H9 (cell line): ENCODE data around the gene NKX1-1. TPM values are rescaled to one million over a fixed set of nuclear protein-coding genes. Genes with fewer than 3 reads are reported as not detected.
"Not testable (repeated sequence)": the region's sequence is repeated elsewhere in the genome, so short reads cannot be mapped to it uniquely, and the experiment has no call there.

ENCODE experiments used
- DNase-seq: peaks from one replicate; pipeline ENCODE4 v3.0.0-alpha.2; 2017
- H2AFZ ChIP-seq: one replicate; pipeline ENCODE4 v1.6.1; 2013; ENCODE audit warnings: mild to moderate bottlenecking, low read length, control low read depth, moderate library complexity
- H2AK5ac ChIP-seq: 2 replicates; pipeline ENCODE4 v1.6.1; 2013; ENCODE audit warnings: low read length, control low read depth, mixed read lengths; ENCODE audit not compliant: insufficient read length
- H2BK120ac ChIP-seq: one replicate; pipeline ENCODE4 v1.6.1; 2013; ENCODE audit warnings: low read depth, mild to moderate bottlenecking, low read length, control low read depth, inconsistent platforms; ENCODE audit not compliant: poor library complexity, severe bottlenecking
- H2BK12ac ChIP-seq: 2 replicates; pipeline ENCODE4 v1.6.1; 2013; ENCODE audit warnings: low read length, control low read depth, mixed read lengths, low read depth; ENCODE audit not compliant: insufficient read length
- H2BK15ac ChIP-seq: 2 replicates; pipeline ENCODE4 v1.6.1; 2013; ENCODE audit warnings: low read depth, low read length, control low read depth
- H2BK20ac ChIP-seq: one replicate; pipeline ENCODE4 v1.6.1; 2013; ENCODE audit warnings: low read depth, mild to moderate bottlenecking, low read length, control low read depth, inconsistent platforms; ENCODE audit not compliant: poor library complexity, severe bottlenecking
- H2BK5ac ChIP-seq: 2 replicates; pipeline ENCODE4 v1.6.1; 2013; ENCODE audit warnings: low read length, control low read depth, mixed read lengths; ENCODE audit not compliant: insufficient read length
- H3K14ac ChIP-seq: 2 replicates; pipeline ENCODE4 v1.6.1; 2013; ENCODE audit warnings: low read length, control low read depth; ENCODE audit not compliant: insufficient read depth
- H3K18ac ChIP-seq: 2 replicates; pipeline ENCODE4 v1.6.1; 2013; ENCODE audit warnings: low read depth, mild to moderate bottlenecking, mixed read lengths, low read length, control low read depth; ENCODE audit not compliant: insufficient read length
- H3K23ac ChIP-seq: 2 replicates; pipeline ENCODE4 v1.6.1; 2013; ENCODE audit warnings: low read length, control low read depth, mixed read lengths, low read depth; ENCODE audit not compliant: insufficient read length
- H3K23me2 ChIP-seq: 2 replicates; pipeline ENCODE4 v1.6.1; 2013; ENCODE audit warnings: low read depth, mild to moderate bottlenecking, mixed read lengths, low read length, control low read depth; ENCODE audit not compliant: insufficient read length, poor library complexity, severe bottlenecking
- H3K27ac ChIP-seq: 2 replicates; pipeline ENCODE4 v1.5.1; 2013; ENCODE audit warnings: low read length, control low read depth, mixed read lengths, low read depth; ENCODE audit not compliant: insufficient read length
- H3K27me3 ChIP-seq: 2 replicates; pipeline ENCODE4 v1.6.1; 2013; ENCODE audit warnings: low read length, control low read depth, inconsistent platforms; ENCODE audit not compliant: insufficient read depth
- H3K4ac ChIP-seq: 2 replicates; pipeline ENCODE4 v1.6.1; 2013; ENCODE audit warnings: low read depth, mild to moderate bottlenecking, control low read depth, inconsistent platforms, low read length, moderate library complexity
- H3K4me1 ChIP-seq: 2 replicates; pipeline ENCODE4 v1.6.1; 2013; ENCODE audit warnings: low read length, control low read depth, inconsistent platforms; ENCODE audit not compliant: insufficient read depth
- H3K4me2 ChIP-seq: 2 replicates; pipeline ENCODE4 v1.6.1; 2013; ENCODE audit warnings: low read length, control low read depth, mixed read lengths; ENCODE audit not compliant: insufficient read length, insufficient read depth
- H3K56ac ChIP-seq: 2 replicates; pipeline ENCODE4 v1.6.1; 2013; ENCODE audit warnings: low read depth, mild to moderate bottlenecking, mixed read lengths, low read length, control low read depth; ENCODE audit not compliant: insufficient read length
- H3K79me1 ChIP-seq: 2 replicates; pipeline ENCODE4 v1.6.1; 2013; ENCODE audit warnings: low read depth, mild to moderate bottlenecking, moderate library complexity, low read length, control low read depth, inconsistent platforms; ENCODE audit not compliant: insufficient read depth, poor library complexity, severe bottlenecking
- H3K79me2 ChIP-seq: 2 replicates; pipeline ENCODE4 v1.6.1; 2013; ENCODE audit warnings: low read length, control low read depth, inconsistent platforms; ENCODE audit not compliant: insufficient read depth
- H3K9ac ChIP-seq: 2 replicates; pipeline ENCODE4 v1.6.1; 2013; ENCODE audit warnings: low read length, control low read depth, mixed read lengths; ENCODE audit not compliant: insufficient read length; ENCODE audit errors: extremely low read depth
- H3K9me3 ChIP-seq: one replicate; pipeline ENCODE4 v1.6.1; 2013; ENCODE audit warnings: low read depth, low read length, inconsistent platforms; ENCODE audit not compliant: control insufficient read depth
- H3T11ph ChIP-seq: one replicate; pipeline ENCODE4 v1.6.1; 2013; ENCODE audit warnings: mild to moderate bottlenecking, low read length, control low read depth, inconsistent platforms
- H4K20me1 ChIP-seq: one replicate; pipeline ENCODE4 v1.6.1; 2013; ENCODE audit not compliant: control insufficient read depth, insufficient read length, insufficient read depth
- H4K5ac ChIP-seq: 2 replicates; pipeline ENCODE4 v1.6.1; 2013; ENCODE audit warnings: low read depth, mild to moderate bottlenecking, mixed read lengths, low read length, control low read depth; ENCODE audit not compliant: insufficient read length
- H4K8ac ChIP-seq: replicated peaks from 2 replicates; pipeline ENCODE4 v1.6.1; 2013; ENCODE audit warnings: low read length, control low read depth, mixed read lengths, low read depth; ENCODE audit not compliant: insufficient read length
- H4K91ac ChIP-seq: 2 replicates; pipeline ENCODE4 v1.6.1; 2013; ENCODE audit warnings: low read depth, mild to moderate bottlenecking, moderate library complexity, mixed read lengths, low read length, control low read depth; ENCODE audit not compliant: insufficient read length
- H3K27ac Mint-ChIP-seq, 3 experiments: 2 replicates in 2 of 3; 3 replicates in 1 of 3; pipeline ENCODE4 v1.8.0; 2020 to 2021; ENCODE audit warnings: mixed read lengths in 3 of 3, mild to moderate bottlenecking in 1 of 3, moderate library complexity in 1 of 3
- H3K27me3 Mint-ChIP-seq: 2 replicates; pipeline ENCODE4 v1.8.0; 2021; ENCODE audit warnings: low read depth, mild to moderate bottlenecking, moderate library complexity, mixed read lengths
- H3K36me3 Mint-ChIP-seq, 3 experiments: 2 replicates in 2 of 3; 3 replicates in 1 of 3; pipeline ENCODE4 v1.8.0; 2020 to 2021; ENCODE audit warnings: low read depth in 3 of 3, mixed read lengths in 3 of 3; ENCODE audit not compliant: insufficient read depth in 1 of 3
- H3K4me1 Mint-ChIP-seq, 2 experiments: 2 replicates each; pipeline ENCODE4 v1.8.0; 2020; ENCODE audit warnings: mixed read lengths in 2 of 2
- H3K4me3 Mint-ChIP-seq, 2 experiments: 2 replicates in 1 of 2; 3 replicates in 1 of 2; pipeline ENCODE4 v1.8.0; 2020 to 2021; ENCODE audit warnings: mild to moderate bottlenecking in 2 of 2, mixed read lengths in 2 of 2, moderate library complexity in 1 of 2
- H3K9me3 Mint-ChIP-seq, 2 experiments: 2 replicates in 1 of 2; 3 replicates in 1 of 2; pipeline ENCODE4 v1.8.0; 2020; ENCODE audit warnings: mild to moderate bottlenecking in 2 of 2, mixed read lengths in 2 of 2, moderate library complexity in 1 of 2
- CTCF ChIP-seq: fragments of 200-600 bp; sonication (generic); conservative IDR thresholded peaks from 3 replicates; pipeline ENCODE4 v1.8.0; 2021; ENCODE audit warnings: antibody characterized with exemption, mild to moderate bottlenecking
- whole genome bisulfite sequencing: extraction: QIAGEN DNeasy Blood & Tissue Kit; methylation state at CpG from one replicate; pipeline ENCODE4 v1.1.7; 2013; ENCODE audit warnings: missing lambda C conversion rate, low lambda C conversion rate, mixed read lengths; ENCODE audit not compliant: insufficient read length; ENCODE audit errors: extremely low coverage; 5-methylcytosine and 5-hydroxymethylcytosine counted together
- total RNA-seq: library from RNA; stranded (reverse); gene quantifications from 2 replicates; pipeline ENCODE4 v1.2.1, GENCODE V29; 2021

Gene NKX1-1
- total RNA-seq, 1 experiment from 2014 or later: not detected

DNA sequence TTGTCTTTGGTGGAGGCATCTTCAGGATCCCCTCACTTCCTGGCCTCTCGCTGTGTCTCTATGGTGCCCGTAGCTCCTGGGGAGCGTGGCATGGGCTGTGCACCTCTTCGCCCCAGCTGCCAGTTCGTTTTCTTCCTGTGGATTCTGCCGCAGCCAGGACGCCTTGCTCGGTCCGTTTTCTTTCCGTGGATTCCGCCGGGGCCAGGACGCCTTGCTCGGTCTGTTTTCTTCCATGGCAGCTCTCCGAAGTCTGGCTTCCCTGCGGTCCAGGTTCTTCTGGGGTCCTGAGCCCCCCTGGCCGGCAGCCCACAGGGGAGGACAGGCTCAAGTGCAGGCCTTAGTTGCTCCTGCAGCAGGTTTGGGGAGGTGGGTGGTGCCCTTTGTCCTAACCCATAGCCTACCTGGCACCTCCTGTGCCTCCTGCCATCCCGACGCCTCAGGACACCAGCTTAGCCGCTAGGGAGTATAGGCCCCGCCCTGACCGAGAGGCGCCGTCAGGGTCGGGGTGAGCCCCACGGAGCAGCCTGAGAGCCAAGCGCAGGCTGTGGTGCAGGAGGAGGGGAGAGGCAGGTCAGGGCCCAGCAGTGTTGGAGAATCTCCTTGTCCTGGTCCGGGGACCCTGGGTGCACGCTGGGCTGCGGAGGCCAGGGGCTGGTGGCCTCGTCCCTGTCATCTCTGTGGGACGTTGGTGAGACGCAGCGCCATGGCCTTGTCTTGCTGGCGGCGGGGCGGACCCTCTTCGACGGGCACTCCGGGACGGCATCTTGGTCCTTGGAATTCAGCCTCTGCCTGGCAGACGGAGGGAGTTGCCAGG, 32.1 kb downstream of the NKX1-1 start:
- no peak for DNase-seq
- Histone ChIP-seq H2AFZ (no peak overlapping the region), H3K4me2 (no peak overlapping the region), H3K9ac (no peak overlapping the region), H2BK20ac (no peak overlapping the region), H2BK5ac (no peak overlapping the region), H3K18ac (no peak overlapping the region), H2AK5ac (no peak overlapping the region), H4K91ac (no peak overlapping the region), H3K79me2 (no peaks in the 10 kb centered on the region), H3K79me1 (no peaks in the 10 kb centered on the region), H4K5ac (no peak overlapping the region), H3K9me3 (no peaks in the 10 kb centered on the region), H3K56ac (no peak overlapping the region), H4K20me1 (peaks cover 3% of the 10 kb centered on the region), H3K23me2 (no peaks in the 10 kb centered on the region), H3K23ac (no peak overlapping the region), H2BK120ac (no peak overlapping the region), H3K27me3 (no peaks in the 10 kb centered on the region), H3K4ac (no peak overlapping the region), H3T11ph (no peak overlapping the region), H3K14ac (no peak overlapping the region), H4K8ac (no peak overlapping the region), H3K4me1 (no peaks in the 10 kb centered on the region), H2BK15ac (no peak overlapping the region), H3K27ac (no peak overlapping the region), H2BK12ac (no peak overlapping the region)
- Mint-ChIP-seq H3K9me3 (no peaks in the 10 kb centered on the region), H3K4me1 (peaks cover 4 to 5% of the 10 kb centered on the region in 2 experiments; a peak in 1 of 4 replicates), H3K27ac (peak overlapping the region in 1 of 3 experiments; percentile 93; a peak in 2 of 7 replicates), H3K36me3 (peaks cover 2 to 13% (median 10%) of the 10 kb centered on the region in 3 experiments; a peak in 6 of 7 replicates), H3K4me3 (no peak overlapping the region), H3K27me3 (no peaks in the 10 kb centered on the region)
- no CpG with 5 or more reads among the region's 42 CpGs for WGBS
- no peak for TF ChIP-seq CTCF

GRCh38 chr4:1372576-1372975, 33.7 kb downstream of the NKX1-1 start:
- not testable (repeated sequence) for H2AFZ ChIP-seq, DNase-seq, H2BK15ac ChIP-seq, H3K27me3 Mint-ChIP-seq, H3K27me3 ChIP-seq, H3K4me3 Mint-ChIP-seq, H4K91ac ChIP-seq, H3K4me2 ChIP-seq, H2AK5ac ChIP-seq, H2BK20ac ChIP-seq, H3K79me2 ChIP-seq, H3K27ac ChIP-seq, H3K14ac ChIP-seq, H3K79me1 ChIP-seq, H4K20me1 ChIP-seq, H3K9me3 Mint-ChIP-seq, H4K5ac ChIP-seq, H2BK120ac ChIP-seq, H3K23ac ChIP-seq, H3K18ac ChIP-seq, H3K4me1 Mint-ChIP-seq, H3K4ac ChIP-seq, H3K56ac ChIP-seq, H3K9ac ChIP-seq, H4K8ac ChIP-seq, H2BK5ac ChIP-seq, H3K4me1 ChIP-seq, H3T11ph ChIP-seq, H2BK12ac ChIP-seq, H3K9me3 ChIP-seq, H3K23me2 ChIP-seq
- Mint-ChIP-seq H3K27ac (peak overlapping the region in 1 of 3 experiments; percentile 30; a peak in 1 of 7 replicates), H3K36me3 (peaks cover 2 to 13% (median 10%) of the 10 kb centered on the region in 3 experiments; a peak in 6 of 7 replicates)
- no CpG with 5 or more reads among the region's 22 CpGs for WGBS
